HepG2 (cell line): Measurements from ENCODE around the gene LIN28A. TPM values are rescaled to one million over a fixed set of nuclear protein-coding genes. Genes with fewer than 3 reads are reported as not detected.

Experiments used
- HDAC6 ChIP-seq: fragments of 200-600 bp; sonication (generic); IDR thresholded peaks from 2 replicates; pipeline ENCODE4 v1.7.0; 2017; ENCODE audit warnings: mild to moderate bottlenecking, antibody characterized with exemption, low read length, low read depth
- HMGA1 ChIP-seq: sonication (generic); formaldehyde crosslinking; conservative IDR thresholded peaks from 2 replicates; pipeline ENCODE4 v1.4.0; 2020; ENCODE audit warnings: missing genetic modification reagents
- IRX3 ChIP-seq: sonication (generic); formaldehyde crosslinking; IDR thresholded peaks from 2 replicates; pipeline ENCODE4 v1.8.1; 2023; ENCODE audit warnings: mild to moderate bottlenecking, low read depth, missing genetic modification reagents, borderline replicate concordance
- NFKB2 ChIP-seq: sonication (generic); formaldehyde crosslinking; IDR thresholded peaks from 2 replicates; pipeline ENCODE4 v1.4.0; 2020; ENCODE audit warnings: missing genetic modification reagents, borderline replicate concordance
- RAD21 ChIP-seq: fragments of 450-650 bp; formaldehyde crosslinking; IDR thresholded peaks from 2 replicates; pipeline ENCODE4 v1.5.0; 2020; ENCODE audit warnings: mild to moderate bottlenecking
- STAT5B ChIP-seq: sonication (generic); formaldehyde crosslinking; IDR thresholded peaks from 2 replicates; pipeline ENCODE4 v1.4.0; 2020; ENCODE audit warnings: missing genetic modification reagents
- WIZ ChIP-seq: sonication (generic); formaldehyde crosslinking; IDR thresholded peaks from 2 replicates; pipeline ENCODE4 v1.5.1; 2020; ENCODE audit warnings: mild to moderate bottlenecking, missing genetic modification reagents
- YEATS2 ChIP-seq: sonication (generic); formaldehyde crosslinking; IDR thresholded peaks from 2 replicates; pipeline ENCODE4 v1.4.0; 2020; ENCODE audit warnings: missing genetic modification reagents, borderline replicate concordance
- ZFP36 ChIP-seq: fragments of 150-350 bp; IDR thresholded peaks from 2 replicates; pipeline ENCODE4 v1.6.1; 2018; ENCODE audit warnings: borderline replicate concordance, low read length, low read depth; ENCODE audit not compliant: partially characterized antibody
- ZNF264 ChIP-seq: sonication (generic); formaldehyde crosslinking; IDR thresholded peaks from 2 replicates; pipeline ENCODE4 v1.4.0; 2020; ENCODE audit warnings: missing genetic modification reagents
- ZNF343 ChIP-seq: sonication (generic); formaldehyde crosslinking; IDR thresholded peaks from 2 replicates; pipeline ENCODE4 v1.4.0; 2020; ENCODE audit warnings: mild to moderate bottlenecking, missing genetic modification reagents
- ZNF367 ChIP-seq: sonication (generic); formaldehyde crosslinking; IDR thresholded peaks from 2 replicates; pipeline ENCODE4 v1.4.0; 2020; ENCODE audit warnings: missing genetic modification reagents, borderline replicate concordance
- ZNF570 ChIP-seq: sonication (generic); formaldehyde crosslinking; IDR thresholded peaks from 2 replicates; pipeline ENCODE4 v1.4.0; 2020; ENCODE audit warnings: mild to moderate bottlenecking, missing genetic modification reagents, borderline replicate concordance
- polyA plus RNA-seq, 8 experiments: library from polyadenylated mRNA; depleted of rRNA in 3 of 8; stranded (reverse) in 7 of 8; unstranded in 1 of 8; fragments of >200 nt; fragmentation: Illumina TruSeq in 4 of 8; extraction: Trizol in 4 of 8; gene quantifications; 2 replicates each; pipeline versions ENCODE4 v1.2.1 to v1.2.3, GENCODE V29; 2011 to 2016; ENCODE audit warnings: low read depth in 4 of 8, missing spikeins in 1 of 8, mixed read lengths in 1 of 8; ENCODE audit not compliant: insufficient read depth in 1 of 8
- total RNA-seq, 5 experiments: library from RNA; depleted of rRNA; stranded (reverse); fragments of >200 nt; fragmentation: Illumina TruSeq; extraction: Trizol; gene quantifications; 2 replicates each; pipeline ENCODE4 v1.2.3, GENCODE V29; 2016; ENCODE audit warnings: low read depth in 1 of 5
- TF ChIP-seq, protein P1 (sequence below): sonication (generic); formaldehyde crosslinking; conservative IDR thresholded peaks from 2 replicates; pipeline ENCODE4 v1.8.0; 2022; ENCODE audit warnings: missing genetic modification reagents
- TF ChIP-seq, protein P2 (sequence below): sonication (generic); formaldehyde crosslinking; IDR thresholded peaks from 2 replicates; pipeline ENCODE4 v1.4.0; 2020; ENCODE audit warnings: mild to moderate bottlenecking, missing genetic modification reagents
- TF ChIP-seq, protein P3 (sequence below): sonication (generic); formaldehyde crosslinking; IDR thresholded peaks from 2 replicates; pipeline ENCODE4 v1.5.1; 2020; ENCODE audit warnings: mild to moderate bottlenecking, missing genetic modification reagents, borderline replicate concordance

Gene LIN28A
- total and polyA plus RNA-seq, 2 of the 13 experiments (the other 11 are each of a cell fraction or from before 2014, with no cell fraction given): not detected

DNA sequence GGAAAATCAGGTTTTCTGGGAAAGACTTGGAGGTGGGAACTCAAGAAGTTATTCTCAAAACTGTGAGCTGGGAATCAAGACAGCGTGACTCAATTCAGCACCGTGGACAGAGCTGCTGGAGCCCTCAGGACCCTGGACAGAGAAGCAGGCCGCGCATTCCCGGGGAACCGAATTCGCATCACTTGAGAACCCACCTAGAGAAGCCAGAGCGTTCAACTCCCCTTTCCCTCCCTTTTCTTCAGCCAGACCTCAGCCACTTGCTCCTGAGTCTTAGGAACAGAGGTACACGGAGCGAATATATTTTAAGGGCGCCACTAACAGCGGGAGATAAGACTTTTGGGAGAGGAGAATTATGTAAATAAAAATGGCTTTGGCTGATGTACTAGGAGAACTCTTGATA is 2.0 kb upstream of the LIN28A start (continued):
- TF ChIP-seq HDAC6 (no peak), HMGA1 (CRISPR knock-in tag) (no peak), RAD21 (CRISPR knock-in tag) (peak; percentile 29; the same call in 1 of the 2 replicates), WIZ (CRISPR knock-in tag) (peak; percentile 100), NFKB2 (peak; percentile 100), ZNF343 (CRISPR knock-in tag) (peak; percentile 99), IRX3 (CRISPR knock-in tag) (peak; percentile 100), ZNF367 (CRISPR knock-in tag) (peak; percentile 100), STAT5B (CRISPR knock-in tag) (peak; percentile 100), ZFP36 (no peak), ZNF264 (peak; percentile 100), YEATS2 (CRISPR knock-in tag) (peak; percentile 99), ZNF570 (peak; percentile 100)
- TF ChIP-seq, protein P1, sequence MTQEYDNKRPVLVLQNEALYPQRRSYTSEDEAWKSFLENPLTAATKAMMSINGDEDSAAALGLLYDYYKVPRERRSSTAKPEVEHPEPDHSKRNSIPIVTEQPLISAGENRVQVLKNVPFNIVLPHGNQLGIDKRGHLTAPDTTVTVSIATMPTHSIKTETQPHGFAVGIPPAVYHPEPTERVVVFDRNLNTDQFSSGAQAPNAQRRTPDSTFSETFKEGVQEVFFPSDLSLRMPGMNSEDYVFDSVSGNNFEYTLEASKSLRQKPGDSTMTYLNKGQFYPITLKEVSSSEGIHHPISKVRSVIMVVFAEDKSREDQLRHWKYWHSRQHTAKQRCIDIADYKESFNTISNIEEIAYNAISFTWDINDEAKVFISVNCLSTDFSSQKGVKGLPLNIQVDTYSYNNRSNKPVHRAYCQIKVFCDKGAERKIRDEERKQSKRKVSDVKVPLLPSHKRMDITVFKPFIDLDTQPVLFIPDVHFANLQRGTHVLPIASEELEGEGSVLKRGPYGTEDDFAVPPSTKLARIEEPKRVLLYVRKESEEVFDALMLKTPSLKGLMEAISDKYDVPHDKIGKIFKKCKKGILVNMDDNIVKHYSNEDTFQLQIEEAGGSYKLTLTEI (CRISPR knock-in tag): peak; percentile 84; the same call in 1 of the 2 replicates
- TF ChIP-seq, protein P2, sequence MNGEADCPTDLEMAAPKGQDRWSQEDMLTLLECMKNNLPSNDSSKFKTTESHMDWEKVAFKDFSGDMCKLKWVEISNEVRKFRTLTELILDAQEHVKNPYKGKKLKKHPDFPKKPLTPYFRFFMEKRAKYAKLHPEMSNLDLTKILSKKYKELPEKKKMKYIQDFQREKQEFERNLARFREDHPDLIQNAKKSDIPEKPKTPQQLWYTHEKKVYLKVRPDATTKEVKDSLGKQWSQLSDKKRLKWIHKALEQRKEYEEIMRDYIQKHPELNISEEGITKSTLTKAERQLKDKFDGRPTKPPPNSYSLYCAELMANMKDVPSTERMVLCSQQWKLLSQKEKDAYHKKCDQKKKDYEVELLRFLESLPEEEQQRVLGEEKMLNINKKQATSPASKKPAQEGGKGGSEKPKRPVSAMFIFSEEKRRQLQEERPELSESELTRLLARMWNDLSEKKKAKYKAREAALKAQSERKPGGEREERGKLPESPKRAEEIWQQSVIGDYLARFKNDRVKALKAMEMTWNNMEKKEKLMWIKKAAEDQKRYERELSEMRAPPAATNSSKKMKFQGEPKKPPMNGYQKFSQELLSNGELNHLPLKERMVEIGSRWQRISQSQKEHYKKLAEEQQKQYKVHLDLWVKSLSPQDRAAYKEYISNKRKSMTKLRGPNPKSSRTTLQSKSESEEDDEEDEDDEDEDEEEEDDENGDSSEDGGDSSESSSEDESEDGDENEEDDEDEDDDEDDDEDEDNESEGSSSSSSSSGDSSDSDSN (CRISPR knock-in tag): peak; percentile 65
- TF ChIP-seq, protein P3, sequence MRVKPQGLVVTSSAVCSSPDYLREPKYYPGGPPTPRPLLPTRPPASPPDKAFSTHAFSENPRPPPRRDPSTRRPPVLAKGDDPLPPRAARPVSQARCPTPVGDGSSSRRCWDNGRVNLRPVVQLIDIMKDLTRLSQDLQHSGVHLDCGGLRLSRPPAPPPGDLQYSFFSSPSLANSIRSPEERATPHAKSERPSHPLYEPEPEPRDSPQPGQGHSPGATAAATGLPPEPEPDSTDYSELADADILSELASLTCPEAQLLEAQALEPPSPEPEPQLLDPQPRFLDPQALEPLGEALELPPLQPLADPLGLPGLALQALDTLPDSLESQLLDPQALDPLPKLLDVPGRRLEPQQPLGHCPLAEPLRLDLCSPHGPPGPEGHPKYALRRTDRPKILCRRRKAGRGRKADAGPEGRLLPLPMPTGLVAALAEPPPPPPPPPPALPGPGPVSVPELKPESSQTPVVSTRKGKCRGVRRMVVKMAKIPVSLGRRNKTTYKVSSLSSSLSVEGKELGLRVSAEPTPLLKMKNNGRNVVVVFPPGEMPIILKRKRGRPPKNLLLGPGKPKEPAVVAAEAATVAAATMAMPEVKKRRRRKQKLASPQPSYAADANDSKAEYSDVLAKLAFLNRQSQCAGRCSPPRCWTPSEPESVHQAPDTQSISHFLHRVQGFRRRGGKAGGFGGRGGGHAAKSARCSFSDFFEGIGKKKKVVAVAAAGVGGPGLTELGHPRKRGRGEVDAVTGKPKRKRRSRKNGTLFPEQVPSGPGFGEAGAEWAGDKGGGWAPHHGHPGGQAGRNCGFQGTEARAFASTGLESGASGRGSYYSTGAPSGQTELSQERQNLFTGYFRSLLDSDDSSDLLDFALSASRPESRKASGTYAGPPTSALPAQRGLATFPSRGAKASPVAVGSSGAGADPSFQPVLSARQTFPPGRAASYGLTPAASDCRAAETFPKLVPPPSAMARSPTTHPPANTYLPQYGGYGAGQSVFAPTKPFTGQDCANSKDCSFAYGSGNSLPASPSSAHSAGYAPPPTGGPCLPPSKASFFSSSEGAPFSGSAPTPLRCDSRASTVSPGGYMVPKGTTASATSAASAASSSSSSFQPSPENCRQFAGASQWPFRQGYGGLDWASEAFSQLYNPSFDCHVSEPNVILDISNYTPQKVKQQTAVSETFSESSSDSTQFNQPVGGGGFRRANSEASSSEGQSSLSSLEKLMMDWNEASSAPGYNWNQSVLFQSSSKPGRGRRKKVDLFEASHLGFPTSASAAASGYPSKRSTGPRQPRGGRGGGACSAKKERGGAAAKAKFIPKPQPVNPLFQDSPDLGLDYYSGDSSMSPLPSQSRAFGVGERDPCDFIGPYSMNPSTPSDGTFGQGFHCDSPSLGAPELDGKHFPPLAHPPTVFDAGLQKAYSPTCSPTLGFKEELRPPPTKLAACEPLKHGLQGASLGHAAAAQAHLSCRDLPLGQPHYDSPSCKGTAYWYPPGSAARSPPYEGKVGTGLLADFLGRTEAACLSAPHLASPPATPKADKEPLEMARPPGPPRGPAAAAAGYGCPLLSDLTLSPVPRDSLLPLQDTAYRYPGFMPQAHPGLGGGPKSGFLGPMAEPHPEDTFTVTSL (CRISPR knock-in tag): peak; percentile 95
